Panc1 (cell line): Measurements from ENCODE around the gene MMP17. TPM values are rescaled to one million over a fixed set of nuclear protein-coding genes. Genes with fewer than 3 reads are reported as not detected.
A peak's percentile ranks its signal among the peaks of the same experiment; 100 is the strongest.

Experiments used
- ATAC-seq: fragments of 200-7000 bp; cut with Tn5 transposase; 2 replicates; pipeline ENCODE4 v1.9.1; 2020; ENCODE audit warnings: mild to moderate bottlenecking, moderate library complexity
- BruUV-seq: library from RNA; stranded (reverse); fragments of 400-500 nt; replicated peaks from 2 replicates; lab custom pipeline; 2021; lab: Mats Ljungman, UMichigan
- CTCF ChIA-PET: fragments of 300-600 bp; sonication (Branson Sonifier 250); formaldehyde crosslinking; loops from one replicate; lab custom pipeline; 2022; ENCODE audit warnings: antibody characterized with exemption; lab: Charles Lee
- POLR2A ChIA-PET: fragments of 300-600 bp; sonication (Branson Sonifier 250); formaldehyde crosslinking; loops from one replicate; lab custom pipeline; 2022; ENCODE audit warnings: antibody characterized with exemption; lab: Charles Lee
- DNase-seq: peaks from one replicate; pipeline ENCODE4 v3.0.0-alpha.2; 2010; ENCODE audit warnings: low read depth, low spot score
- H3K27ac ChIP-seq: 2 replicates; pipeline ENCODE4 v1.5.1; 2011; ENCODE audit warnings: mild to moderate bottlenecking, low read length, inconsistent platforms
- H3K27me3 ChIP-seq: fragments of 200-500 bp; sonication (Bioruptor generic); 2 replicates; pipeline ENCODE4 v1.6.0; 2014; ENCODE audit warnings: low read length, inconsistent platforms; ENCODE audit not compliant: control insufficient read depth, insufficient read depth
- H3K36me3 ChIP-seq: fragments of 200-500 bp; sonication (Bioruptor generic); 2 replicates; pipeline ENCODE4 v1.5.1; 2014; ENCODE audit warnings: inconsistent platforms, mild to moderate bottlenecking, low read length, moderate library complexity; ENCODE audit not compliant: control insufficient read depth, insufficient read depth
- H3K4me1 ChIP-seq: 2 replicates; pipeline ENCODE4 v1.5.1; 2011; ENCODE audit warnings: inconsistent platforms, mild to moderate bottlenecking, low read length, moderate library complexity; ENCODE audit not compliant: control insufficient read depth, insufficient read depth
- H3K4me3 ChIP-seq, 2 experiments: 2 replicates each; pipeline ENCODE4 v1.5.1; 2011 to 2012; ENCODE audit warnings: low read depth in 2 of 2, low read length in 2 of 2, mild to moderate bottlenecking in 2 of 2, inconsistent platforms in 1 of 2, moderate library complexity in 1 of 2
- H3K9me3 ChIP-seq: fragments of 200-500 bp; sonication (Bioruptor generic); 2 replicates; pipeline ENCODE4 v1.5.1; 2014; ENCODE audit warnings: low read depth, mild to moderate bottlenecking, inconsistent platforms, low read length, moderate library complexity; ENCODE audit not compliant: control insufficient read depth, insufficient read depth
- CTCF ChIP-seq: fragments of 450-650 bp; IDR thresholded peaks from 2 replicates; pipeline ENCODE4 v1.5.1; 2017; ENCODE audit warnings: mild to moderate bottlenecking
- POLR2AphosphoS5 ChIP-seq: IDR thresholded peaks from 2 replicates; pipeline ENCODE4 v1.6.1; 2012; ENCODE audit warnings: mild to moderate bottlenecking, low read depth, low read length, moderate library complexity
- REST ChIP-seq, 2 experiments: IDR thresholded peaks; 2 replicates each; pipeline ENCODE4 v1.6.1; 2011 to 2012; ENCODE audit warnings: low read depth in 2 of 2, control low read depth in 1 of 2, low read length in 1 of 2, mild to moderate bottlenecking in 1 of 2, moderate library complexity in 1 of 2; ENCODE audit not compliant: insufficient read depth in 1 of 2
- SIN3A ChIP-seq: IDR thresholded peaks from 2 replicates; pipeline ENCODE4 v1.6.1; 2012; ENCODE audit warnings: low read depth, mild to moderate bottlenecking, low read length, moderate library complexity, borderline replicate concordance; ENCODE audit not compliant: insufficient read depth
- TCF7L2 ChIP-seq: IDR thresholded peaks from 2 replicates; pipeline ENCODE4 v1.6.1; 2011; ENCODE audit warnings: mild to moderate bottlenecking, low read depth, low read length, inconsistent platforms
- in situ Hi-C: cut with HindIII; loops from 2 replicates; pipeline ENCODE4 v1.10.0; 2016; ENCODE audit warnings: low sequenced_read_pairs, low pct_unique_long_range_greater_than_20kb
- intact Hi-C: fragments of 100-400 bp; cut with micrococcal nuclease; formaldehyde crosslinking; loops from one replicate; pipeline ENCODE4 v1.10.0; 2022; ENCODE audit not compliant: unreplicated experiment
- total RNA-seq: library from RNA; stranded (reverse); gene quantifications from one replicate; pipeline ENCODE4 v1.2.1, GENCODE V29; 2021; ENCODE audit not compliant: unreplicated experiment

Gene MMP17
- total RNA-seq, 1 experiment from 2014 or later = 30.0 TPM

- no peaks in the 10 kb centered on the region for H3K27me3 ChIP-seq
- no peak overlapping the region for H3K4me3 ChIP-seq
- BruUV-seq = no TSS peak
- H3K4me1 ChIP-seq = no peaks in the 10 kb centered on the region
- no peak overlapping the region for H3K27ac ChIP-seq
- ChIA-PET POLR2A (no interaction called here), CTCF (no interaction called here)
- no peak for DNase-seq
- TF ChIP-seq CTCF (no peak), TCF7L2 (no peak), POLR2AphosphoS5 (no peak), SIN3A (no peak), REST (IDR thresholded peaks at IDR 0.05; ENCODE audit: insufficient read depth in 1 of 2, low read depth in 2 of 2, low read length in 1 of 2) (no peak)
- intact Hi-C loops = no loop called here
- in situ Hi-C loops = no loop called here
- no peaks in the 10 kb centered on the region for H3K9me3 ChIP-seq
- H3K36me3 ChIP-seq = peaks cover 13% of the 10 kb centered on the region
- ATAC-seq = 0 out of 2 replicates have a peak, but pooled peaks have one; percentile 28
Measured at GRCh38 chr12:131785763-131786330, 42.3 kb upstream of the MMP17 start.

- no peak overlapping the region for H3K27ac ChIP-seq
- H3K4me3 ChIP-seq = no peak overlapping the region
- ChIA-PET CTCF (interaction anchor here (0.7 kb wide), 1 partner anchor 670 kb away, joined by 9 read pairs; no protein-coding TSS in a partner anchor), POLR2A (no interaction called here)
- H3K9me3 ChIP-seq = no peaks in the 10 kb centered on the region
- in situ Hi-C loops (no loop called here), intact Hi-C loops (no loop called here)
- DNase-seq = no peak
- H3K36me3 ChIP-seq = peaks cover 13% of the 10 kb centered on the region
- ATAC-seq = no peak
- no TSS peak for BruUV-seq
- no peak for TF ChIP-seq REST (IDR thresholded peaks at IDR 0.05; ENCODE audit: insufficient read depth in 1 of 2, low read depth in 2 of 2, low read length in 1 of 2)
- TF ChIP-seq POLR2AphosphoS5 = no peak
- no peak for TF ChIP-seq SIN3A
- no peaks in the 10 kb centered on the region for H3K4me1 ChIP-seq
- H3K27me3 ChIP-seq = no peaks in the 10 kb centered on the region
Measured at GRCh38 chr12:131786331-131786730, 41.9 kb upstream of the MMP17 start.
